ENCODE data around the gene RAPGEF4.

The RAPGEF4 gene

GRCh38 chr2:172926785-172927640 is 191.4 kb downstream of the RAPGEF4 start:
- no peak overlapping the region for H3K27ac ChIP-seq
- no peaks in the 10 kb centered on the region for H3K27me3 ChIP-seq (ENCODE audit: insufficient read depth, low read depth)
- no peaks in the 10 kb centered on the region for H3K79me2 ChIP-seq (ENCODE audit: insufficient read depth, low read depth)
- H4K20me1 ChIP-seq (ENCODE audit: insufficient read depth): no peaks in the 10 kb centered on the region
- no peak for TF ChIP-seq CTCF (conservative IDR thresholded peaks at IDR 0.05; ENCODE audit: low read depth, low read length)
- H3K4me1 ChIP-seq (ENCODE audit: low read depth, poor library complexity, severe bottlenecking): no peaks in the 10 kb centered on the region
- H3K9ac ChIP-seq: no peak overlapping the region
- H3K36me3 ChIP-seq (ENCODE audit: insufficient read depth): no peaks in the 10 kb centered on the region
- H3K4me3 ChIP-seq (IDR thresholded peaks at IDR 0.05; ENCODE audit: insufficient read depth, low read depth, low read length): no peak overlapping the region
- no peak overlapping the region for H3K4me2 ChIP-seq
- H2AFZ ChIP-seq (ENCODE audit: low read depth): no peak overlapping the region

GRCh38 chr2:172927641-172928357 is 192.2 kb downstream of the RAPGEF4 start:
- H3K27ac ChIP-seq: no peak overlapping the region
- H4K20me1 ChIP-seq (ENCODE audit: insufficient read depth): no peaks in the 10 kb centered on the region
- no peaks in the 10 kb centered on the region for H3K4me1 ChIP-seq (ENCODE audit: low read depth, poor library complexity, severe bottlenecking)
- TF ChIP-seq CTCF (conservative IDR thresholded peaks at IDR 0.05; ENCODE audit: low read depth, low read length): no peak
- no peaks in the 10 kb centered on the region for H3K27me3 ChIP-seq (ENCODE audit: insufficient read depth, low read depth)
- H3K36me3 ChIP-seq (ENCODE audit: insufficient read depth): no peaks in the 10 kb centered on the region
- H3K9ac ChIP-seq: no peak overlapping the region
- H3K4me3 ChIP-seq (IDR thresholded peaks at IDR 0.05; ENCODE audit: insufficient read depth, low read depth, low read length): no peak overlapping the region
- H3K79me2 ChIP-seq (ENCODE audit: insufficient read depth, low read depth): no peaks in the 10 kb centered on the region
- no peak overlapping the region for H3K4me2 ChIP-seq
- H2AFZ ChIP-seq (ENCODE audit: low read depth): no peak overlapping the region

- H3K4me3 ChIP-seq (IDR thresholded peaks at IDR 0.05; ENCODE audit: insufficient read depth, low read depth, low read length): no peak overlapping the region
- no peaks in the 10 kb centered on the region for H3K36me3 ChIP-seq (ENCODE audit: insufficient read depth)
- H3K9ac ChIP-seq: no peak overlapping the region
- H2AFZ ChIP-seq (ENCODE audit: low read depth): no peak overlapping the region
- no peak overlapping the region for H3K4me2 ChIP-seq
- no peak for TF ChIP-seq CTCF (conservative IDR thresholded peaks at IDR 0.05; ENCODE audit: low read depth, low read length)
- no peaks in the 10 kb centered on the region for H3K4me1 ChIP-seq (ENCODE audit: low read depth, poor library complexity, severe bottlenecking)
- H3K27ac ChIP-seq: no peak overlapping the region
- H3K27me3 ChIP-seq (ENCODE audit: insufficient read depth, low read depth): no peaks in the 10 kb centered on the region
- no peaks in the 10 kb centered on the region for H4K20me1 ChIP-seq (ENCODE audit: insufficient read depth)
- H3K79me2 ChIP-seq (ENCODE audit: insufficient read depth, low read depth): no peaks in the 10 kb centered on the region
Observed at GRCh38 chr2:172928756-172929155, 193.1 kb downstream of the RAPGEF4 start.

- Histone ChIP-seq H2AFZ (ENCODE audit: low read depth) (no peak overlapping the region), H3K4me3 (IDR thresholded peaks at IDR 0.05; ENCODE audit: insufficient read depth, low read depth, low read length) (no peak overlapping the region), H4K20me1 (ENCODE audit: insufficient read depth) (no peaks in the 10 kb centered on the region), H3K4me2 (no peak overlapping the region), H3K27me3 (ENCODE audit: insufficient read depth, low read depth) (no peaks in the 10 kb centered on the region), H3K9ac (no peak overlapping the region), H3K36me3 (ENCODE audit: insufficient read depth) (no peaks in the 10 kb centered on the region), H3K27ac (no peak overlapping the region), H3K79me2 (ENCODE audit: insufficient read depth, low read depth) (no peaks in the 10 kb centered on the region), H3K4me1 (ENCODE audit: low read depth, poor library complexity, severe bottlenecking) (no peaks in the 10 kb centered on the region)
- no peak for TF ChIP-seq CTCF (conservative IDR thresholded peaks at IDR 0.05; ENCODE audit: low read depth, low read length)
Observed at GRCh38 chr2:172929644-172930043, 194.0 kb downstream of the RAPGEF4 start.

All from KMS-11 (cell line).